GM10266 (cell line): ENCODE measurements around the gene KAZALD1.
"Not testable (repeated sequence)": the region's sequence is repeated elsewhere in the genome, so short reads cannot be mapped to it uniquely, and the experiment has no call there.

Experiments
- DNase-seq: peaks from one replicate; pipeline ENCODE4 v3.0.0; 2012; ENCODE audit errors: extremely low spot score
- TF ChIP-seq, protein P1 (sequence below): IDR thresholded peaks from 2 replicates; pipeline ENCODE4 v1.5.1; 2012; ENCODE audit warnings: mild to moderate bottlenecking, low read depth; ENCODE audit not compliant: control insufficient read depth, insufficient read depth; ENCODE audit errors: missing control alignments

Gene KAZALD1

DNA sequence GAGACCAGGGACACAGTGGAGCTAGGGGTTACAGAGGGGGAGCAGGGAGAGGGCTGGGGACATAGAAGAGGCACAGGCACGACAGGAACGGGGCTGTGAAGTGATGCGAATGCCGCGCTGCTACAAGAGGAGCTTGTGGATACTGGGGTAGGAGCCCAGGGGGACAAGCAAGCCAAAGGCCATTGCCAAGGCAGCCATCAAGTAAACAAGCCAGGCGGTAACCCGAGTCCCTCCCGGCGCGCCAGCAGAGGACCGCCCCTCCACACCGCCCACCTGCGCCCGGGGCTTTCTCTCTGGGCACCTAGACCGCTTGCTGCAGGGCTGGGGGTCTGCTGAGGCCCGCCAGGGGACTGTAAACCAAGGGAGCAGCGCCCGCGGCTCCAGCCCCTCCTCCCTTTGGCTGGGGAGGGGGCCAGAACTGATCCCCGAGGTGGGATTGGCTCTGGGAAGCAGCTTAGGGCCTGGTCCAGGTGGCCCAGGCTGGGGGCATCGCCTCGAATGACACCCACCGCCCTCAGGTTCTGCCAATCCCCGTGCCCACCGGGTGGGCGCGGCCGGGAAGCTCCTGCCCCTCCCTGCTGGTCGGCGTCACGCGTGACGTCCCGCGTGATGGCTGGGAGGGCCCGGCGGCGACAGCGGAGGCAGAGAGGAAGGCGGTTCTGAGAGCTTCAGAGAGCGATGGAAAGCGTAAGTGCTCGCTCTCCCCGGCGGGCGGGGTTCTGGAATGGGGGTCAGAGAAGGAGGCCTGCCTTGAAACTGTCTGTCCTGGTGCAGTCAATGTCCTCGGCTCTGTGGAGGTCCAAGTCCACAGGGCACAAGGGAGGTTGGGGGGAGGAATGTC is 29.8 kb upstream of the KAZALD1 start:
- TF ChIP-seq, protein P1, sequence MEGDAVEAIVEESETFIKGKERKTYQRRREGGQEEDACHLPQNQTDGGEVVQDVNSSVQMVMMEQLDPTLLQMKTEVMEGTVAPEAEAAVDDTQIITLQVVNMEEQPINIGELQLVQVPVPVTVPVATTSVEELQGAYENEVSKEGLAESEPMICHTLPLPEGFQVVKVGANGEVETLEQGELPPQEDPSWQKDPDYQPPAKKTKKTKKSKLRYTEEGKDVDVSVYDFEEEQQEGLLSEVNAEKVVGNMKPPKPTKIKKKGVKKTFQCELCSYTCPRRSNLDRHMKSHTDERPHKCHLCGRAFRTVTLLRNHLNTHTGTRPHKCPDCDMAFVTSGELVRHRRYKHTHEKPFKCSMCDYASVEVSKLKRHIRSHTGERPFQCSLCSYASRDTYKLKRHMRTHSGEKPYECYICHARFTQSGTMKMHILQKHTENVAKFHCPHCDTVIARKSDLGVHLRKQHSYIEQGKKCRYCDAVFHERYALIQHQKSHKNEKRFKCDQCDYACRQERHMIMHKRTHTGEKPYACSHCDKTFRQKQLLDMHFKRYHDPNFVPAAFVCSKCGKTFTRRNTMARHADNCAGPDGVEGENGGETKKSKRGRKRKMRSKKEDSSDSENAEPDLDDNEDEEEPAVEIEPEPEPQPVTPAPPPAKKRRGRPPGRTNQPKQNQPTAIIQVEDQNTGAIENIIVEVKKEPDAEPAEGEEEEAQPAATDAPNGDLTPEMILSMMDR = no peak
- peak; percentile 51 for DNase-seq

DNA sequence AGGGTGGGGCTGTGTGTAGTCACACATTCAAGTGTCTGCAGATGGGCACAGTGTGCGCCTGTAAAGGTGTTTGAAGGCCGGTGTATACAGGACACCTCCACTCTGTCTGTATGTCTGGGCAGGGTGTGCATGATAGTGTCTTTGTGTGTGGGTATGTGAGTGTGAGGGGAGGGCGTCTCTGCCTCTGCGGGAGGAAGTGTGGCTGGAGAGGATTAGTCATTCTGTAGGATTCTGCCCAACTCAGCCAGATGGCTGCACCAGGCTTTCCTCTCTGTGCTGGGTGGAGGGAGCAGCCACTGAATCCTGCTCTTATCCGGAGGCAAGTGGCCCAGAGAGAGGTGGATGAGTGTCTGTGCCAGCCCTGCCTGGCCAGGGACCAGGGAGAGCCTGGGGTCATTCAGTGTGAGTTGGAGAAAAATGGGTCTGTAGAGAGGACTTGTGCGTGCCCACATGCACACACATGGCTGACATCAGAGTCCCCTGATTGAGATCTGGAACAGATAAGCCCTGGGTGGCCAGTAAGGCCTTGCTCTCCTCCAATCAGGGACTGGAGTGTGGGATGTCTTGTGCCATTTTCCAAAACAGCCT is 29.1 kb upstream of the KAZALD1 start:
- TF ChIP-seq, protein P1 = no peak
- no peak for DNase-seq

DNA sequence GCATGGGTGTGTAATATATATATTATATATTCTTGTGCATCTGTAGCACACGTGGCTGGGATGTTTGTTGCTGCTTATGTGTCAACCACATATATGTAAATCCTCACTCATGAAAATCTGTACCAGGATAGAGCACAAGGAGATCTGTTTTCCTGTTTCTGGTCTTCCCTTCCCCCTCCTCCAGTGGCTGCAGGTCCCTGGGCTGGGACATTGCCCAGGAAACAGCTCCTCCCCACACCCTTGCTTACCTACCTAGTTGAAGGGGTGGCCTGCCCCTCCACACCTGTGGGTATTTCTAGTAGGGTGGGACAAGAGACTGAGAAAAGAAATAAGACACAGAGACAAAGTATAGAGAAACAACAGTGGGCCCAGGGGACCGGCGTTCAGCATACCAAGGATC is 28.5 kb upstream of the KAZALD1 start:
- no peak for DNase-seq
- TF ChIP-seq, protein P1 = no peak

DNA sequence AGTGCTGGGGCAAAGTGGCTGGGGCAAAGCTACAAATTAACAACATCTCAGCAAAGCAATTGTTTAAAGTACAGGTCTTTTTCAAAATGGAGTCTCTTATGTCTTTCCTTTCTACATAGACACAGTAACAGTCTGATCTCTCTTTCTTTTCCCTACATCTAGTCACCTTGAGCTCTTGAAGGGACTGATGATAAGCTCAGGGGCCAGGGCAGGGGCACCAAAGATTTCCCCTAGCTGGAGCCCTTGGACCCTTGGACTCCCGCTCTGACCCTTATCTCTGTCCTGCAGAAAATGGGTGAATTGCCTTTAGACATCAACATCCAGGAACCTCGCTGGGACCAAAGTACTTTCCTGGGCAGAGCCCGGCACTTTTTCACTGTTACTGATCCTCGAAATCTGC is 27.4 kb upstream of the KAZALD1 start:
- not testable (repeated sequence) for DNase-seq

DNA sequence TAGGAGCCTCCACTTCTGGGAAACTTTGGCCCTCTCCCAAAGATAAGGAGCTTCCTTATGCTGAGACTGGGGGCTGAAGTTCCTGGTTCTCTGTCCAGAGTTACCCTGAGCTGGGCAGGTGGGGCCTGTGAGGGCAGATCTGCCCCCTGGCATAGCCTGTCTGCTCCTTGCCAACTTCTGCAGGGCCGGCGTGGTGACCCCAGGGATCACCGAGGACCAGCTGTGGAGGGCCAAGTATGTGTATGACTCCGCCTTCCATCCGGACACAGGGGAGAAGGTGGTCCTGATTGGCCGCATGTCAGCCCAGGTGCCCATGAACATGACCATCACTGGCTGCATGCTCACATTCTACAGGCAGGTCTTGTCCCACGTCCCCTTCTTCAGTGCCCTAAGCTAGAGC is 26.5 kb upstream of the KAZALD1 start:
- TF ChIP-seq, protein P1 = no peak
- no peak for DNase-seq

DNA sequence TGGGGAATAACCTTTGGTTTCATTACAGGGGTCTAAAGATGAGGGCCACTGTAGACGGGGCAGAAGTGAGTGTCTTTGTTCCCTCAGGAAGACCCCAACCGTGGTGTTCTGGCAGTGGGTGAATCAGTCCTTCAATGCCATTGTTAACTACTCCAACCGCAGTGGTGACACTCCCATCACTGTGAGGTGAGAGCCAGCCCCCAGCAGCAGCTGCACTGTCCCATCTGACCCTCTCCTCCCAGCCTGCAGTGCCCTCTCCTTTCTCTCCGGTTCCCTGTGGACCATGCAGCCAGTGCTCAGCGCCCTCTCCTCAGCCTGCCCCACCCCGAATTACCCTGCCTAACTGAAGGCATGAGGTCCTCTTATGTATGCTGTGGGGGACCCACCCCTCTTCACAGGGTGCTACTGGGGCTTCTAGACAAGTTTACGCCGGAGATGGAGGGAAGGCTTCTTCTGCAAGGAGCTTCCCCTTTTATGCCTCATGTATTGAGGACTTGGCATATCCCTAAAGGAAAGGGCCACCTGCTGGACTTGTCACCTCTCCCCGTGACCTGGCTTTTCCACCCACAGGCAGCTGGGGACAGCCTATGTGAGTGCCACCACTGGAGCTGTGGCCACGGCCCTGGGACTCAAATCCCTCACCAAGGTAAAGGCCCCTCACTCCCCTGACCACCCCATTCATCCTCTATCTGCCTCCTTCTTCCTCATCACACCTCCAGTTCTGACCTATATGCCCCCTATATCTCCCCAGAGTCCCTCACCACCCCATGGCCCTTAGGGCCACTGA is 25.7 kb upstream of the KAZALD1 start:
- TF ChIP-seq, protein P1 = no peak
- DNase-seq = no peak

DNA sequence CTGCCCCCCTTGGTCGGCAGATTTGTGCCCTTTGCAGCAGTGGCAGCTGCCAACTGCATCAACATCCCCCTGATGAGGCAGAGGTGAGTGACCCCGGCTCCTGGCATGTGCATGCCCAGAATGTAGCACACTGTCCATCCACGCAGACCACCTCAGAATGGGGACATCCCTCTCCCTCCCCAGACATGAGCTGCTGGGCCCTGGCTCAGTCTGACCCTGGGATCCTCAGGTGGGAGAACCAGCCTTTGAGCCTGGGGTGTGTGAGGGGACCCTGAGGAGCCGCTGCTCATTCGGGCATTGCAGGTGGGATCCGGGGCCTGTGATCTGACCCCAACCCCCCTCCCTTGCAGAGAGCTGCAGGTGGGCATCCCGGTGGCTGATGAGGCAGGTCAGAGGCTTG is 25.1 kb upstream of the KAZALD1 start:
- TF ChIP-seq, protein P1 = no peak
- DNase-seq = no peak
